OCI-LY1 (cell line): ENCODE data around the gene FDX1.

Experiments
- CTCF ChIP-seq: fragments of 200-600 bp; sonication (generic), shearing (Covaris generic); IDR thresholded peaks from 2 replicates; pipeline ENCODE4 v1.5.1; 2017; ENCODE audit warnings: mild to moderate bottlenecking, antibody characterized with exemption, low read length, moderate library complexity, mixed read lengths
- EZH2 ChIP-seq: fragments of 200-600 bp; sonication (generic), shearing (Covaris generic); IDR thresholded peaks from 2 replicates; pipeline ENCODE4 v1.8.0; 2017; ENCODE audit warnings: borderline replicate concordance, mixed run types, mild to moderate bottlenecking, antibody characterized with exemption, low read length, moderate library complexity, mixed read lengths

GRCh38 chr11:110447897-110448745 lies 18.4 kb downstream of the FDX1 start:
- peak; percentile 95 for TF ChIP-seq CTCF
- no peak for TF ChIP-seq EZH2
